GM23338 (cell line): ENCODE measurements around the gene MAGI1. TPM values are rescaled to one million over a fixed set of nuclear protein-coding genes. Genes with fewer than 3 reads are reported as not detected.
A peak's percentile ranks its signal among the peaks of the same experiment; 100 is the strongest.

ENCODE experiments used
- ATAC-seq: fragments of 200-7000 bp; cut with Tn5 transposase; 3 replicates; pipeline ENCODE4 v1.9.1; 2020
- DNase-seq: peaks from one replicate; pipeline ENCODE4 v3.0.0-alpha.2; 2015; ENCODE audit warnings: low spot score
- H2AFZ ChIP-seq: fragments of 200-600 bp; sonication (generic); 2 replicates; pipeline ENCODE4 v1.8.0; 2016; ENCODE audit warnings: antibody characterized with exemption, mild to moderate bottlenecking, moderate library complexity
- H3F3A ChIP-seq: fragments of 200-600 bp; sonication (generic); replicated peaks from 2 replicates; pipeline ENCODE4 v1.8.0; 2017; ENCODE audit warnings: antibody characterized with exemption, mixed run types, low read depth
- H3K27ac ChIP-seq: fragments of 200-600 bp; sonication (generic); 2 replicates; pipeline ENCODE4 v1.6.1; 2016; ENCODE audit warnings: low read depth
- H3K27me3 ChIP-seq: fragments of 200-600 bp; sonication (generic); 2 replicates; pipeline ENCODE4 v1.8.0; 2016; ENCODE audit warnings: mild to moderate bottlenecking, mixed run types, moderate library complexity; ENCODE audit not compliant: insufficient read depth
- H3K36me3 ChIP-seq: fragments of 200-600 bp; sonication (generic); 2 replicates; pipeline ENCODE4 v1.8.0; 2016; ENCODE audit warnings: mild to moderate bottlenecking; ENCODE audit not compliant: insufficient read depth
- H3K4me1 ChIP-seq: fragments of 200-600 bp; sonication (generic); 2 replicates; pipeline ENCODE4 v1.8.0; 2016; ENCODE audit warnings: mild to moderate bottlenecking, moderate library complexity; ENCODE audit not compliant: insufficient read depth
- H3K4me2 ChIP-seq: fragments of 200-600 bp; sonication (generic); 2 replicates; pipeline ENCODE4 v1.7.1; 2017; ENCODE audit warnings: mixed run types
- H3K4me3 ChIP-seq: fragments of 200-600 bp; sonication (generic); 2 replicates; pipeline ENCODE4 v1.6.1; 2016; ENCODE audit warnings: mixed run types
- H3K79me2 ChIP-seq: fragments of 200-600 bp; sonication (generic); replicated peaks from 2 replicates; pipeline ENCODE4 v1.8.0; 2017; ENCODE audit warnings: mild to moderate bottlenecking; ENCODE audit not compliant: insufficient read depth
- H3K9me2 ChIP-seq: fragments of 200-600 bp; sonication (generic); 2 replicates; pipeline ENCODE4 v1.8.0; 2017; ENCODE audit not compliant: insufficient read depth
- H4K20me1 ChIP-seq: fragments of 200-600 bp; sonication (generic); replicated peaks from 2 replicates; pipeline ENCODE4 v1.8.0; 2017; ENCODE audit warnings: mild to moderate bottlenecking; ENCODE audit not compliant: insufficient read depth
- H3K27ac Mint-ChIP-seq: 2 replicates; pipeline ENCODE4 v1.8.0; 2020; ENCODE audit warnings: inconsistent platforms, mild to moderate bottlenecking, moderate library complexity, mixed read lengths
- H3K27me3 Mint-ChIP-seq: 3 replicates; pipeline ENCODE4 v1.8.0; 2022; ENCODE audit warnings: low read depth, mild to moderate bottlenecking, moderate library complexity, mixed read lengths, inconsistent platforms; ENCODE audit not compliant: insufficient read depth, poor library complexity
- H3K36me3 Mint-ChIP-seq: 3 replicates; pipeline ENCODE4 v1.8.0; 2021; ENCODE audit warnings: low read depth, mild to moderate bottlenecking, inconsistent platforms, moderate library complexity, mixed read lengths
- H3K4me1 Mint-ChIP-seq: 3 replicates; pipeline ENCODE4 v1.8.0; 2020; ENCODE audit warnings: mild to moderate bottlenecking, inconsistent platforms, mixed read lengths
- H3K4me3 Mint-ChIP-seq: 3 replicates; pipeline ENCODE4 v1.8.0; 2021; ENCODE audit warnings: moderate library complexity, mild to moderate bottlenecking, inconsistent platforms, mixed read lengths
- H3K9me3 Mint-ChIP-seq: 3 replicates; pipeline ENCODE4 v1.8.0; 2020; ENCODE audit warnings: moderate library complexity, mild to moderate bottlenecking, inconsistent platforms, mixed read lengths
- CREB1 ChIP-seq: fragments of 250-450 bp; sonication (Bioruptor Pico); IDR thresholded peaks from 2 replicates; pipeline ENCODE4 v1.5.0; 2020; ENCODE audit warnings: low read depth, mild to moderate bottlenecking, moderate library complexity
- EZH2 ChIP-seq: fragments of 200-600 bp; sonication (generic); IDR thresholded peaks from one replicate; pipeline ENCODE4 v1.8.0; 2017; ENCODE audit warnings: antibody characterized with exemption, mild to moderate bottlenecking, low read depth; ENCODE audit not compliant: unreplicated experiment
- EZH2phosphoT487 ChIP-seq: fragments of 200-600 bp; sonication (generic); IDR thresholded peaks from one replicate; pipeline ENCODE4 v1.8.1; 2018; ENCODE audit warnings: antibody characterized with exemption; ENCODE audit not compliant: unreplicated experiment
- JUNB ChIP-seq: IDR thresholded peaks from one replicate; pipeline ENCODE4 v1.6.1; 2016; ENCODE audit warnings: antibody characterized with exemption; ENCODE audit not compliant: unreplicated experiment
- NANOG ChIP-seq: IDR thresholded peaks from 2 replicates; pipeline ENCODE4 v1.6.1; 2016; ENCODE audit warnings: antibody characterized with exemption, borderline replicate concordance
- POLR2AphosphoS5 ChIP-seq: IDR thresholded peaks from 2 replicates; pipeline ENCODE4 v1.6.1; 2016; ENCODE audit warnings: antibody characterized with exemption, low read depth
- STAT1 ChIP-seq: IDR thresholded peaks from one replicate; pipeline ENCODE4 v1.6.1; 2016; ENCODE audit warnings: antibody characterized with exemption; ENCODE audit not compliant: unreplicated experiment
- ZNF114 ChIP-seq: fragments of 250-450 bp; sonication (Bioruptor Pico); IDR thresholded peaks from 2 replicates; pipeline ENCODE4 v1.5.0; 2020; ENCODE audit warnings: mild to moderate bottlenecking, moderate library complexity
- ZNF331 ChIP-seq: fragments of 250-450 bp; sonication (Bioruptor Pico); IDR thresholded peaks from 2 replicates; pipeline ENCODE4 v1.5.0; 2020; ENCODE audit warnings: low read depth, mild to moderate bottlenecking, moderate library complexity
- polyA plus RNA-seq: library from polyadenylated mRNA; unstranded; fragments of >200 nt; fragmentation: Nextera tagmentation; extraction: Ambion mirVana; gene quantifications from 2 replicates; pipeline ENCODE4 v1.2.1, GENCODE V29; 2016
- total RNA-seq: library from RNA; depleted of rRNA; stranded (reverse); fragments of >200 nt; shearing (Covaris generic); gene quantifications from 2 replicates; pipeline ENCODE4 v1.2.3, GENCODE V29; 2014
- TF ChIP-seq, protein P1 (sequence below): IDR thresholded peaks from one replicate; pipeline ENCODE4 v1.6.1; 2018; ENCODE audit warnings: antibody characterized with exemption; ENCODE audit not compliant: unreplicated experiment
- TF ChIP-seq, protein P2 (sequence below): fragments of 250-450 bp; sonication (Bioruptor Pico); IDR thresholded peaks from 2 replicates; pipeline ENCODE4 v1.5.0; 2020; ENCODE audit warnings: mild to moderate bottlenecking, moderate library complexity
- TF ChIP-seq, protein P3 (sequence below): IDR thresholded peaks from 2 replicates; pipeline ENCODE4 v1.6.1; 2016; ENCODE audit warnings: antibody characterized with exemption

MAGI1 gene
- total and polyA plus RNA-seq, 2 experiments from 2014 or later = 27.4 to 71.2 TPM

DNA sequence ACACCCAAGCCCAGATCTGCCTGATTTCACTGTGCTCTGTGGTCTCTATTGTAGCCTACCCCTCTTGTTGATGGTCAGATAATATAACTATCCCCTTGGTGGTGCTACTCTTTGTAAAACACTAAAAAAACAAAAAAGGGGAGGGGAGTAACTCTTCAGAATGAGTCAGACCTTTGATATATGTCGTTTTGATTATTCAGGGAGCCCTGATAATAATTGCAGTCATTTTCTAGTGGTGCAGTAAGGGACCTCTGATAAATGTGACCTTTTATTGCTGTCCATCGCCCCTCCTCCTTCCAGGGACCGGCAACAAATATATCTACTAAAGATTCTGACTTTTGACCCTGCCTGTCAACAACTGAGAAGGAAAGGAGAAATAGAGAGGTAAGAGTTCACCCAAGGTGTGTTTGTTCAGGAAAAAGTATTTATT lies 45.1 kb upstream of the MAGI1 start:
- Histone ChIP-seq H3K4me1 (no peaks in the 10 kb centered on the region), H3K4me3 (no peak overlapping the region), H2AFZ (no peak overlapping the region; the same call in 1 of the 2 replicates), H4K20me1 (no peaks in the 10 kb centered on the region), H3K27me3 (no peaks in the 10 kb centered on the region), H3K79me2 (no peaks in the 10 kb centered on the region), H3K36me3 (no peaks in the 10 kb centered on the region), H3K4me2 (no peak overlapping the region), H3K9me2 (no peaks in the 10 kb centered on the region; the same call in 1 of the 2 replicates), H3K27ac (no peak overlapping the region), H3F3A (no peaks in the 10 kb centered on the region)
- ATAC-seq (peak; percentile 43), DNase-seq (no peak)
- TF ChIP-seq ZNF114 (CRISPR knock-in tag) (no peak), STAT1 (no peak), EZH2 (no peak), POLR2AphosphoS5 (no peak)
- H3K9me3 Mint-ChIP-seq = no peaks in the 10 kb centered on the region
- peaks cover 11% of the 10 kb centered on the region for H3K4me1 Mint-ChIP-seq
- H3K27me3 Mint-ChIP-seq = peaks cover 6% of the 10 kb centered on the region
- no peak overlapping the region for H3K4me3 Mint-ChIP-seq
- no peaks in the 10 kb centered on the region for H3K36me3 Mint-ChIP-seq
- H3K27ac Mint-ChIP-seq = no peak overlapping the region

DNA sequence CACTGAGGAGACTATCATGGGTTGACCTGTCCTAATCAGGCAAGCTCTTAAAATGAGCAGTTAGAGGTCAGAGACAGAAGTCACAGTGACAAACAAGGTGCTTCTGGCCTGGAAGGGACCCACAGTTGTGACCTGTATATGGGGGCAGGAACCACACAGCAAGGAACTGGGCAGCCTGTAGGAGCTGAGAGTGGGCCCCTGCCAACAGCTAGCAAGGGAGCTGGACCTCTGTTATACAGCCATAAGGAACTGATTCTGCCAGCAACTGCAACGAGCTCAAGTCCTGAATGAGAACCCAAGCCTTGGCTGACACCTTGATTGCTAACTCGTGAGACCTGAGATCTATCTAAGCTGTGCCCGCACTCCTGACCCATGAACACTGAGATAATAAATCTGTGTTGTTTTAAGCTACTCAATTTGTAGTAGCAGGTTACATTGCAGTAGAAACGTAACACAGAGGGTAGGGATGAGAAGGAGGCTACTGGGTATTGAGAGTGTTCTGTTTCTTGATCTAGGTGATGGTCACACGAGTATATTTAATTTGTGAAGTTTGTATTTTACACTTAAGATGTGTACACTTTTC lies 44.5 kb upstream of the MAGI1 start:
- no peaks in the 10 kb centered on the region for H3K27me3 ChIP-seq
- H3K36me3 ChIP-seq = no peaks in the 10 kb centered on the region
- Mint-ChIP-seq H3K36me3 (no peaks in the 10 kb centered on the region), H3K4me3 (no peak overlapping the region), H3K27ac (no peak overlapping the region), H3K27me3 (peaks cover 6% of the 10 kb centered on the region), H3K4me1 (peaks cover 11% of the 10 kb centered on the region), H3K9me3 (no peaks in the 10 kb centered on the region)
- H3K4me1 ChIP-seq = no peaks in the 10 kb centered on the region
- no peak overlapping the region for H3K4me2 ChIP-seq
- H3K4me3 ChIP-seq = no peak overlapping the region
- peak overlapping the region; percentile 81; the same call in 1 of the 2 replicates for H2AFZ ChIP-seq
- ATAC-seq = peak; percentile 30; the same call in 2 of the 3 replicates
- no peaks in the 10 kb centered on the region for H3F3A ChIP-seq
- no peaks in the 10 kb centered on the region for H4K20me1 ChIP-seq
- H3K27ac ChIP-seq = no peak overlapping the region
- DNase-seq = no peak
- no peaks in the 10 kb centered on the region for H3K79me2 ChIP-seq
- no peaks in the 10 kb centered on the region; the same call in 1 of the 2 replicates for H3K9me2 ChIP-seq
- TF ChIP-seq, protein P1, sequence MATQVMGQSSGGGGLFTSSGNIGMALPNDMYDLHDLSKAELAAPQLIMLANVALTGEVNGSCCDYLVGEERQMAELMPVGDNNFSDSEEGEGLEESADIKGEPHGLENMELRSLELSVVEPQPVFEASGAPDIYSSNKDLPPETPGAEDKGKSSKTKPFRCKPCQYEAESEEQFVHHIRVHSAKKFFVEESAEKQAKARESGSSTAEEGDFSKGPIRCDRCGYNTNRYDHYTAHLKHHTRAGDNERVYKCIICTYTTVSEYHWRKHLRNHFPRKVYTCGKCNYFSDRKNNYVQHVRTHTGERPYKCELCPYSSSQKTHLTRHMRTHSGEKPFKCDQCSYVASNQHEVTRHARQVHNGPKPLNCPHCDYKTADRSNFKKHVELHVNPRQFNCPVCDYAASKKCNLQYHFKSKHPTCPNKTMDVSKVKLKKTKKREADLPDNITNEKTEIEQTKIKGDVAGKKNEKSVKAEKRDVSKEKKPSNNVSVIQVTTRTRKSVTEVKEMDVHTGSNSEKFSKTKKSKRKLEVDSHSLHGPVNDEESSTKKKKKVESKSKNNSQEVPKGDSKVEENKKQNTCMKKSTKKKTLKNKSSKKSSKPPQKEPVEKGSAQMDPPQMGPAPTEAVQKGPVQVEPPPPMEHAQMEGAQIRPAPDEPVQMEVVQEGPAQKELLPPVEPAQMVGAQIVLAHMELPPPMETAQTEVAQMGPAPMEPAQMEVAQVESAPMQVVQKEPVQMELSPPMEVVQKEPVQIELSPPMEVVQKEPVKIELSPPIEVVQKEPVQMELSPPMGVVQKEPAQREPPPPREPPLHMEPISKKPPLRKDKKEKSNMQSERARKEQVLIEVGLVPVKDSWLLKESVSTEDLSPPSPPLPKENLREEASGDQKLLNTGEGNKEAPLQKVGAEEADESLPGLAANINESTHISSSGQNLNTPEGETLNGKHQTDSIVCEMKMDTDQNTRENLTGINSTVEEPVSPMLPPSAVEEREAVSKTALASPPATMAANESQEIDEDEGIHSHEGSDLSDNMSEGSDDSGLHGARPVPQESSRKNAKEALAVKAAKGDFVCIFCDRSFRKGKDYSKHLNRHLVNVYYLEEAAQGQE = no peak
- TF ChIP-seq JUNB (no peak), STAT1 (no peak), ZNF114 (CRISPR knock-in tag) (no peak), EZH2phosphoT487 (no peak), CREB1 (CRISPR knock-in tag) (no peak), ZNF331 (CRISPR knock-in tag) (no peak), NANOG (no peak)
- TF ChIP-seq, protein P2, sequence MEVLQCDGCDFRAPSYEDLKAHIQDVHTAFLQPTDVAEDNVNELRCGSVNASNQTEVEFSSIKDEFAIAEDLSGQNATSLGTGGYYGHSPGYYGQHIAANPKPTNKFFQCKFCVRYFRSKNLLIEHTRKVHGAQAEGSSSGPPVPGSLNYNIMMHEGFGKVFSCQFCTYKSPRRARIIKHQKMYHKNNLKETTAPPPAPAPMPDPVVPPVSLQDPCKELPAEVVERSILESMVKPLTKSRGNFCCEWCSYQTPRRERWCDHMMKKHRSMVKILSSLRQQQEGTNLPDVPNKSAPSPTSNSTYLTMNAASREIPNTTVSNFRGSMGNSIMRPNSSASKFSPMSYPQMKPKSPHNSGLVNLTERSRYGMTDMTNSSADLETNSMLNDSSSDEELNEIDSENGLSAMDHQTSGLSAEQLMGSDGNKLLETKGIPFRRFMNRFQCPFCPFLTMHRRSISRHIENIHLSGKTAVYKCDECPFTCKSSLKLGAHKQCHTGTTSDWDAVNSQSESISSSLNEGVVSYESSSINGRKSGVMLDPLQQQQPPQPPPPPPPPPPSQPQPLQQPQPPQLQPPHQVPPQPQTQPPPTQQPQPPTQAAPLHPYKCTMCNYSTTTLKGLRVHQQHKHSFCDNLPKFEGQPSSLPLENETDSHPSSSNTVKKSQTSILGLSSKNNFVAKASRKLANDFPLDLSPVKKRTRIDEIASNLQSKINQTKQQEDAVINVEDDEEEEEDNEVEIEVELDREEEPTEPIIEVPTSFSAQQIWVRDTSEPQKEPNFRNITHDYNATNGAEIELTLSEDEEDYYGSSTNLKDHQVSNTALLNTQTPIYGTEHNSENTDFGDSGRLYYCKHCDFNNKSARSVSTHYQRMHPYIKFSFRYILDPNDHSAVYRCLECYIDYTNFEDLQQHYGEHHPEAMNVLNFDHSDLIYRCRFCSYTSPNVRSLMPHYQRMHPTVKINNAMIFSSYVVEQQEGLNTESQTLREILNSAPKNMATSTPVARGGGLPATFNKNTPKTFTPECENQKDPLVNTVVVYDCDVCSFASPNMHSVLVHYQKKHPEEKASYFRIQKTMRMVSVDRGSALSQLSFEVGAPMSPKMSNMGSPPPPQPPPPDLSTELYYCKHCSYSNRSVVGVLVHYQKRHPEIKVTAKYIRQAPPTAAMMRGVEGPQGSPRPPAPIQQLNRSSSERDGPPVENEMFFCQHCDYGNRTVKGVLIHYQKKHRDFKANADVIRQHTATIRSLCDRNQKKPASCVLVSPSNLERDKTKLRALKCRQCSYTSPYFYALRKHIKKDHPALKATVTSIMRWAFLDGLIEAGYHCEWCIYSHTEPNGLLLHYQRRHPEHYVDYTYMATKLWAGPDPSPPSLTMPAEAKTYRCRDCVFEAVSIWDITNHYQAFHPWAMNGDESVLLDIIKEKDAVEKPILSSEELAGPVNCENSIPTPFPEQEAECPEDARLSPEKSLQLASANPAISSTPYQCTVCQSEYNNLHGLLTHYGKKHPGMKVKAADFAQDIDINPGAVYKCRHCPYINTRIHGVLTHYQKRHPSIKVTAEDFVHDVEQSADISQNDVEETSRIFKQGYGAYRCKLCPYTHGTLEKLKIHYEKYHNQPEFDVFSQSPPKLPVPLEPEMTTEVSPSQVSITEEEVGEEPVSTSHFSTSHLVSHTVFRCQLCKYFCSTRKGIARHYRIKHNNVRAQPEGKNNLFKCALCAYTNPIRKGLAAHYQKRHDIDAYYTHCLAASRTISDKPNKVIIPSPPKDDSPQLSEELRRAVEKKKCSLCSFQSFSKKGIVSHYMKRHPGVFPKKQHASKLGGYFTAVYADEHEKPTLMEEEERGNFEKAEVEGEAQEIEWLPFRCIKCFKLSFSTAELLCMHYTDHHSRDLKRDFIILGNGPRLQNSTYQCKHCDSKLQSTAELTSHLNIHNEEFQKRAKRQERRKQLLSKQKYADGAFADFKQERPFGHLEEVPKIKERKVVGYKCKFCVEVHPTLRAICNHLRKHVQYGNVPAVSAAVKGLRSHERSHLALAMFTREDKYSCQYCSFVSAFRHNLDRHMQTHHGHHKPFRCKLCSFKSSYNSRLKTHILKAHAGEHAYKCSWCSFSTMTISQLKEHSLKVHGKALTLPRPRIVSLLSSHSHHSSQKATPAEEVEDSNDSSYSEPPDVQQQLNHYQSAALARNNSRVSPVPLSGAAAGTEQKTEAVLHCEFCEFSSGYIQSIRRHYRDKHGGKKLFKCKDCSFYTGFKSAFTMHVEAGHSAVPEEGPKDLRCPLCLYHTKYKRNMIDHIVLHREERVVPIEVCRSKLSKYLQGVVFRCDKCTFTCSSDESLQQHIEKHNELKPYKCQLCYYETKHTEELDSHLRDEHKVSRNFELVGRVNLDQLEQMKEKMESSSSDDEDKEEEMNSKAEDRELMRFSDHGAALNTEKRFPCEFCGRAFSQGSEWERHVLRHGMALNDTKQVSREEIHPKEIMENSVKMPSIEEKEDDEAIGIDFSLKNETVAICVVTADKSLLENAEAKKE (CRISPR knock-in tag) = no peak
- TF ChIP-seq, protein P3, sequence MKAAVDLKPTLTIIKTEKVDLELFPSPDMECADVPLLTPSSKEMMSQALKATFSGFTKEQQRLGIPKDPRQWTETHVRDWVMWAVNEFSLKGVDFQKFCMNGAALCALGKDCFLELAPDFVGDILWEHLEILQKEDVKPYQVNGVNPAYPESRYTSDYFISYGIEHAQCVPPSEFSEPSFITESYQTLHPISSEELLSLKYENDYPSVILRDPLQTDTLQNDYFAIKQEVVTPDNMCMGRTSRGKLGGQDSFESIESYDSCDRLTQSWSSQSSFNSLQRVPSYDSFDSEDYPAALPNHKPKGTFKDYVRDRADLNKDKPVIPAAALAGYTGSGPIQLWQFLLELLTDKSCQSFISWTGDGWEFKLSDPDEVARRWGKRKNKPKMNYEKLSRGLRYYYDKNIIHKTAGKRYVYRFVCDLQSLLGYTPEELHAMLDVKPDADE = no peak
